Islet of Langerhans (tissue), 1 donor: ENCODE data around the gene PSMB8.

Experiments used
- FAIRE-seq: peaks from one replicate; lab custom pipeline; 2011; peaks lifted over from hg19 to GRCh38; lab: Jason Lieb, UNC

The PSMB8 gene

DNA sequence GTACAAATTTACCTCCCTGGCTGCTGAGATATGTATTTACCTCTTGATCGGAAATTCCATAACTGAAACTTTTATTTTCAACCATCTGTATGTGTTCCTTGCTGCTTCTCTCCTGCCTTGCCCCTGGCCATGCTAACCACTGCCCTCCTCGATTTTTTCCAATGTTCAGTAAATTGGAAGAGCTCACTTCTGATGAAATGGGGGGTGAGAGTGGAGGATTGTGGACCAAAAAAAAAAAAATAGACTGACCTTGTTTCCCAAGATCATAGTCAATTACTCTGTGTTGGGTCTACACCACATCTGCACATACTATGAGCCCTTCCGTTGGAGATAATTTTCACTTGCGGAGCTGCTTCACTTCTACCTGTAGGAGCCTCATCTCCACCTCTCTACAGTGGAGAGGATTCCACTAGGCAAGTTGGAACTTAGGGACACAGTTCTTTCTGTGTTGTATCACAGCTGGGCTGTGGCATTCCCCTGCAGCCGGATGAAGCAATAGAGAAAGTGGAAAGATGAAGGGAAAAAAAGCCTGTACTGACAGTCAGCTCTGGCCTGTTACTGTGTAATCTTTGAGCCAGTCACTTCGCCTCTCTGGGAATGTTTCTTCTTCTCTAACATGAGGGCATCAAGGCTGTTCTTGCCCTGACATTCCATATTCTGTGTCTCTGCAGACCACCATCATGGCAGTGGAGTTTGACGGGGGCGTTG is 11.8 kb upstream of the PSMB8 start:
- FAIRE-seq, result no peak

DNA sequence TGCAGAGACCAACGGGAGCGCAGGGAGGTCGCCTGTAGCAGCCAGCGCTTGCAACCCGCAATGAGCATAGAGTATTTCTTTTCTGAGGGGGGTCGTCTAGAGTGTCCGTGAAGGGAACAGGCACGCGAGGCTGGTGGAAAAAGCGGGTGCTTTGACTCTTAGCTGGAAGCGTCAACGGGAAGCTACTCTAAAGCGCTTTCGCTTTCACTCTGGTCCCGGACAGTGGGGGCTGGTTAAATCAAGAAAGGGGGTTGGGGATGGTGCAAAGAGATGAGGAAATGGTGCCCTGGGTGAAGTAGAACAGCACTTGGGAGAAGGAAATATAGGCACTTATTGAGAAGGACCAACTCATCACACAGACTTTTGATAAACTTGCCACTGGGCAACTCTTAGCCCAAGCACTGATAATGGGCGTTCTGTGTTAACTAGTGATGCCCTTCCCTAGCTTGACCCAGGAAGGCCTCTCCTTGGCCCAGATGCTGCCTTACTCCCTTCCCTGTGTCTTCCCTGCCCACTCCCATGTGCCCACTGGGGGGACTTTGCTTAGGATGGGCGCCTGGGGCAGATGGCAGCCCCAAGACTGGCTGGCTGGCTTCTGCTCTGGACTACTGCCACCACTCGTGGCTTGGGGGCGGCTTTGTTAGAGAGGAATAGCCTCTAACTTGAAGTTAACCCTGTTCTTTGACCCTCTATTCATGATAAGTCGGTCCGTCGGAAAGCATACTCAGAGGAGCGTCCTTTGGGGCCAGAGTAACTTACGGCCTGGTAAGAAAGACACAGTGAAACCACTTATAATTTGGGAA is 10.7 kb upstream of the PSMB8 start:
- FAIRE-seq, result no peak

DNA sequence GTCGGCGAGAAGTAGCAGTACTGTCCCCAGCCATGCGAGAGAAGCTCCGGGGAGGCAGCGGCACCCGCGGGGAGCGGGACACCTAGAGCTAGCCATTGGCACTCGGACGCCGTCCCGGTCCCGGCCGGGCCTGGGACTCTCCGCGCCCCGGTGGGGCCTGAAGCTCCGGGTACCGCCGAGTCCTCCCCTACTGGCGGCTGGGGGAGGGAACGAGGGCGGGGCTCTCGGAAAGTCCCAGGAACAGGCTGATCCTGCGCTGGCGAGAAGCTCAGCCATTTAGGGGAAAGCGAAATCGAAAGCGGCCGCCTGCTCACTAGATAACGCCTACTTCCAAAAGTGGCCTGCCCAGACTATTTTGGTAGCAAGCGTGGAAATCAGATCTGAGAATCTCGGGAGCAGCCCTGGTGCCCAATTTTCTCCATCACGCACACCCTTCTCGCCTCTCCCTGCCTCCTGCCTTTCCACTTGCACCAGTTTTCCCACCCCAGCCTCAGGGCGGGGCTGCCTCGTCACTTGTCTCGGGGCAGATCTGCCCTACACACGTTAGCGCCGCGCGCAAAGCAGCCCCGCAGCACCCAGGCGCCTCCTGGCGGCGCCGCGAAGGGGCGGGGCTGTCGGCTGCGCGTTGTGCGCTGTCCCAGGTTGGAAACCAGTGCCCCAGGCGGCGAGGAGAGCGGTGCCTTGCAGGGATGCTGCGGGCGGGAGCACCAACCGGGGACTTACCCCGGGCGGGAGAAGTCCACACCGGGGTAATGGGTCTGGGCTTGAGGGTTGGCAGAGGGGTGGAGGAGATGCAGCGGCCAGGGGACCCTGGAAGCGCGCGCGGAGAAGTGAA is 9.9 kb upstream of the PSMB8 start, which contains the start of the genes PSMB9 and TAP1:
TSS of gene PSMB9 (plus strand) at position 652 of the 835 bp plus-strand sequence. CDS start at position 690, 38 bp downstream.
TSS of gene TAP1 (minus strand) at position 164 of the 835 bp plus-strand sequence. CDS start at position 96, 68 bp downstream.
- FAIRE-seq, result no peak

DNA sequence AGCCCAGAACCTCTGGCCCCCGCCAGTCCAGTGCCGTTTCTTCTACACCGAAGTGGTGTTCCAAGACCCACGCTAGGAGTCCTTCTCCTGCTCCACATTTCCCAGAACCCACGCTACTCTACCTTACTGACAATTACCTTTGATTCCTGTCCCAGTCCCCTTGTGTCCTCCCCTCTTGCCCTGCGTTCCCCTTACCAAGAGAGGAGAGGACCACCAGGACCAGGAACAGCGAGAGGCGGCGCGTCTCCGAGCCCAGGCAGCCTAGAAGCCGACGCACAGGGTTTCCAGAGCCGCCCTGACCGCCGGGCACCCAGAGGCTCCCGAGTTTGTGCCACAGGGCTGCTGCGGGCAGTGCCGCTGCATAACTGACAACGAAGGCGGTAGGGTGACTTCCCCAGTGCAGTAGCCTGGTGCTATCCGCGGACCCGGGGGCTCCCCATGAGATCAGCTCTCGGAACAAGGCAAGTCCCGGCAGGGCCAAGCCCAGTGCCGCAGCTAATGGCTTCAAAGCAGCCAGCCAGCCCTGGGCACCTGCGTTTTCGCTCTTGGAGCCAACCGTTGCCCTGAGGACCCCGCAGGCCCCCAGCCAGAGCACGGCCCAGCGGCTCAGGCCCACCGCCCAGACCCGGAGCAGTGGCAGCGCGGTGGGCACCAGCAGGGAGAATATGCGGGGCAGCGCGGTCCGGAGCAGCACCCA is 9.1 kb upstream of the PSMB8 start:
- no peak for FAIRE-seq

DNA sequence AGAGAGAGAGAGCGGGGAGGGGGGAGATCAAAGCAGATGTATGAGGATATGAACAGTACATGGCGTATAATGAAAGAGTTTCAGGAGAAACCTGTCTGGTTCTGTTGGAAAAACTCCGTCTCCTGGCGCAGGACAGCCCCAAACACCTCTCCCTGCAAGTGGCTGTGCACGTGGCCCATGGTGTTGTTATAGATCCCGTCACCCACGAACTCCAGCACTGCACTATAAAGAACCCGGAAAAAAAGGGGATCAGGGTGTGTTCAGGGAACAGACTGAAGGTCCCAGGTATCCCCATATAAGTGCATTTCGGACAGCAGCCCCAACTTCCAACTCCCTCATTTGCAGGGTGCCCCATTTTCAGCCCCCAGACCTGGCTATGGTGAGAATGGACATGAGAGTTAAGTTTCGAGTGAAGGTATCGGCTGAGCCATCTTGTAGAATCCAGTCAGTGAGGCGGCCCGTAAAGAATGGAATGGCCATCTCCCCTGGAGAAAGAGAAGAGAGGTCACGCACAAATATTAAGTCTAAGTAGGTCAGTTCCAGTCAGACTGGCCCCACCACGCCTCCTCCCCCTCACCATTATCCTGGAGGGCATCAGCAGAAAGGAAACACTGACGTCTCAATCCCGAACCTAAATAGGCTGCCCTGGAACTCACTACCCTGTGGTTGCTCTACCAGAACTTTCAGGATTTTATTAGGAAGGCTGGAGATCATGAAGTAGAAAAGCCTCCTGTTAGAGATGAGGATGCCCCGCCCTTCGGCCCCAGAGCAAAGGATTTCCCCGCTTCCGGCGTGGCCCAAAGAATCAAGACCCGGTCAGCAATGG is 8.4 kb upstream of the PSMB8 start:
- FAIRE-seq, result no peak

DNA sequence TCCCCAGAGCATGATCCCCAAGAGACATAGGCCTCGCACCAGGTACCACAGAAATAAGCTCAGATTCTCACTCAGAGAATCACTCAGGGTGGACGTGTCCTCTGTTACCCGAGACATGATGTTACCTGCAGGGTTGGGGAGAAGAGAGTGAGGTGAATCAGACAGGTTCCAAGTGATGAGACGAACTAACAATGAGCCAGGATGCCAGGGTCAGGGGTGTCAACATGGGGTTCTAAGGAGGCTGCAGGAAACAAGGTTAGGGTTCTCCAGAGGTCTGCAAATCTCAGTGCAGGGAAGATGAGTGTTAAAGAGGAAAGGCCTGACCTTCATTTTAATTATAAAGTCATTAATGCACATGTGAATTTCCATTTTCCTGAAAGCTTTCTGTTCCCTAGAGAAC is 7.2 kb upstream of the PSMB8 start:
- FAIRE-seq, result no peak

DNA sequence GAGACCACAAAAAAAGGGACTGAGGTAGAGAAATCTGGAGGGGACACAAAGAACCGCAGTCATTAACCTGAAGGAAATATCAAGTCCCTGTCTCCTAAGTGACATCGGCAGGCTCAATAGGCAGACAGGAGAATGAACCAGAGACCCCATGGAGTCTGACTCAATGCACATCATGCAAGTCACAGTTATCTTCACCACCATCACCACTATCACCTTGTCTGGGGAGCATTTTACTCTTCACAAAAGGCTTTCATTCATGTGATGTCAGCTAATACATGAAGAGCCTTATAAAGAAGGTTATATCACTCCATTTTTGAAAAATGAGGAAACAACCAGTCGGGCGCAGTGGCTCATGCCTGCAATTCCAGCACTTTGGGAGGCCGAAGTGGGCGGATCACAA is 5.3 kb upstream of the PSMB8 start:
- no peak for FAIRE-seq

DNA sequence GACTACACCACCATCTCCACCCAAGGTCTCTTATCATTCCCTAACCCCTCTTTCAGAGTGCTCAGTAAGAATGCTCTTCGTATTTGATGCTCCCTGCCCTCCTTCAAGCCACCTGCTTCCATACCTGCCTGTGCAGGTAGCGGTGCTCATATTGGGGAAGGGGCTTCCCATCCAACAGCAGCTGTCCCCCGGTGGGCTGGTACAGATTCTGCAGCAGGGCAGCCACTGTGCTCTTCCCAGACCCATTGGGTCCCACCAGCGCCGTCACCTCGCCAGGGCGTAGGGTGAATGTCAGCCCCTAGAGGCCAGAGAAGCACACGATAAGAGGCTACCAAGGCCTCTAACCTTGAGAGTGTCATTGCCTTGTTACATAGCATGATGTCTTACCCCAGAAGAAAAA is 3.9 kb upstream of the PSMB8 start:
- no peak for FAIRE-seq

DNA sequence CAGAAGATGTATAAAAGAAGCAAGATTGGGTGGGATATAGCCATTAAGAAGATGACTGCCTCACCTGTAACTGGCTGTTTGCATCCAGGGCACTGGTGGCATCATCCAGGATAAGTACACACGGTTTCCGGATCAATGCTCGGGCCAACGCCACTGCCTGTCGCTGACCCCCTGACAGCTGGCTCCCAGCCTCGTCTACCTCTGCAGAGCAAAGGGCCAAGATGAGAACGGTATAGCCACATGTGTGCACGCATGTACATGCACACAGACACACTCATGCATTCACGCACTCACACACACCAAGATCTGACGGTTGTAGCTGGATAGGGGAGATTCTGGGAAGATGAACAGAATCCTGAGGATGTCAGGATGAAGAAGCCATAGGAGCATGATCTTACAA is 3.2 kb upstream of the PSMB8 start:
- no peak for FAIRE-seq

DNA sequence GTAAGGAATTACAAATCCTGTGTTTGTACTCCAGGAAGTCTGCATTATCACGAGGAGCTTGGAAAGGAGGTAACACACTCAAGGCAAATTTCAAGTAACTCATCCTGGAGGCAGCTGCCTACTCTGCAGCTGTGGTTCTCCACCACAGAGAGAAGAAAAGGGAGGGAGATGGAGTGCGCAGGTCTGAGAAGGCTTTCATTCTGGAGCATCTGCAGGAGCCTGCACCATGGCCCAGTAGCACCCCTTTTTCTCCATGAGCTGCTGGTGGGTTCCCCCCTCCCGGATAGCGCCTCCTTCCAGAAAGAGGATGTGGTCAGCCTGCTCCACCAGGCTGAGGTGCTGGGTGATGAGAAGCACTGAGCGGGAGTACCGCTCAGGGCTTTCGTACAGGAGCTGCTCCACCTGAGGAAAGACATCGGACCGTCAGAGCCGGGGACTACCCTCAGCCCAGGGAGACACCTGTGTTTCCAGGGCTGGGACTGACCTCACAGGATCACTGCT is 1.6 kb upstream of the PSMB8 start:
- FAIRE-seq, result no peak

DNA sequence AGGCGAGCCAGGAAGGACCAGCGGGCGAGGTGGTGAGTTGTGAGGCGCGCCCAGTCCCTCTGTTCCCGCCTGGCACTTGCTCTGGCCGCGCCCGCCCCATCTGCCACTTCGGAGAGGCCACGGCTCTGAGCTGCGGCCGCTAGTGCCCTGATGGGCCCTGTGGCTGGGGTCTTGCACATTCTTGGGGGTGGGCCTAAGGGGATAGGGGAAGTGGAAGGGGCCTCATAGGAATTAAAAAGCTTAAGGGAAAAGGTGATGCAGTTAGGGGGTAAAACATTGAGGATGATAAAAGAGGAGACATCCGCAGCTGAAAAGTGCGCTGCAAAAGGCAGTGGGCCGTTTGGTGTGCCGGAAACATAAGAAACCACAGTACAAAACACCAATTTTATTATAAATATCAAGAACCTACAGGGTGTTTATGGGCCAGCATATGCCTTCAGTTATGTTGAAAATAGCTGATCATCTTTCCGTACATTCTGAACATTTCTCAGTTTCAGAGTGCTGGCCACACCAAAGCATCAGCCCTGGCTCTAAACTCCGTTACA is 1.1 kb upstream of the PSMB8 start:
- no peak for FAIRE-seq

DNA sequence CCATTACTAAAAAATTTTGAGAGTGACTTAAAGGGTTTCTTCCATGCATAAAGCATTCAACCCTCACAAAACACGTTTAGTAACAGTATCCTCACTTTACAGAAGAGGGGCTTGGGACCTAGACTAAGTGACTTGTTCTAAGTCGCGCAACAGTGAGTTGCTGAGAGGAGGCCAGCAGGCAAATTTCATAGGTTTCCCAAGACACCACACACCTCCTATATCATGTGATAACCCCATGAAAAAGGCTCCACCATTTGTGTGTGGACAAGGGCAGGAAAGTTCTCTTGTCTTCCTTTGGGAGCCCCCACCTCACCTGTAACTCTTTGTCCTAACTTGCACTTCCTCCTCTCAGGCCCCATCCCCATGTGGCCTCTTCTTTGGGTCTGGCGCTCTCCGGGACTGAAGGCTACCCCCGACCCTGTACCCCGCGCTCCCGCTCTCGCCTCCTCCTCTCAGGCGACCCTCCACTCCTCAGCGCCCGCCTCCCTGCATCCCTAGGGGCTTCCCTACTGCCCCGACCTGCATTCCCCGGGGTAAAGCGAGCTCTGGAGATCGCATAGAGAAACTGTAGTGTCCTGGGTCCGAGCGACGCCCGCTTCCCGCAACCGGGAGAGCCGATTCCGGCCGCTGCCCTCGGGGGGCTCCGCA is 392 bp downstream of the PSMB8 start:
- FAIRE-seq, result no peak

DNA sequence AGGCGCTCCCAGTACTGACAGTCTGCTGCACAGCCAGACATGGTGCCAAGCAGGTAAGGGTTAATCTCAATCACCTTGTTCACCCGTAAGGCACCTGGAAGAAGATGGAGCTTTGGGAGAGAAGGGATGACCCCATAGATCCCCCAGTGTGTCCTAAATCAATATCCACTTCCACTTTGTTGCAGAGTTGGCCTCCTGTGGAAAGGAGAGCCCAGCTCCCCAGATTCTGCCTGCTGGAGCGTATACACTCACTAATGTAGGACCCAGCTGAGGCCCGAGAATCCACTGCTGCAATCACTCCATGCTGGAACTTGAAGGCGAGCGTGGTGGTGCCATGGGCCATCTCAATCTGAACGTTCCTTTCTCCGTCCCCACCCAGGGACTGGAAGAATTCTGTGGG is 1.2 kb downstream of the PSMB8 start:
- FAIRE-seq, result no peak

DNA sequence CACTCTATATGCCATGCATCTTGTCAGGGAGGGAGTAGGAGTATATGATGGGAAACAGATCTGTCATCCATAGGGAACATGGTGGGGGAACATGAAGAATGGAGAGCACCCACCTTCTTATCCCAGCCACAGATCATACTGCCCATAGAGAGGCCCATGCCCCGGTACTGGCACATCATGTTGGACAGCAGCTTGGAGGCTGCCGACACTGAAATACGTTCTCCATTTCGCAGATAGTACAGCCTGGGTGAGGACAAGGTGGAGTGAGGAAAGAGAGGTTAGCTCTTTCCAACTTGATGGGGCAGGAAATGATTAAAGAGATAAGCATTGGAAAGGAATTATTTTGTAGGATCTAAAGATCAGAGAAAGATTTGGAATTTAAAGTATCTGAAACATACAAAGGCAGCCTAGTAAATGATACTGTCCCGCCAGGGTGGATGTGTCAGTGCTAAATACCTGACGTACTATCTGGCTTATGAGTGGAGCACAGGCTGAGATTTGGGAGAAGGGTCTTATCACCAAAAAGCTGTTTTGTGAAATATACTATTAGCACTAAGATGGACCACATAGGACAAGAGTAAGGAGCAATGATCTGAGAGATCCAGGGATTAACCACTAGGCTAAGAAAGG is 1.7 kb downstream of the PSMB8 start:
- FAIRE-seq, result no peak

DNA sequence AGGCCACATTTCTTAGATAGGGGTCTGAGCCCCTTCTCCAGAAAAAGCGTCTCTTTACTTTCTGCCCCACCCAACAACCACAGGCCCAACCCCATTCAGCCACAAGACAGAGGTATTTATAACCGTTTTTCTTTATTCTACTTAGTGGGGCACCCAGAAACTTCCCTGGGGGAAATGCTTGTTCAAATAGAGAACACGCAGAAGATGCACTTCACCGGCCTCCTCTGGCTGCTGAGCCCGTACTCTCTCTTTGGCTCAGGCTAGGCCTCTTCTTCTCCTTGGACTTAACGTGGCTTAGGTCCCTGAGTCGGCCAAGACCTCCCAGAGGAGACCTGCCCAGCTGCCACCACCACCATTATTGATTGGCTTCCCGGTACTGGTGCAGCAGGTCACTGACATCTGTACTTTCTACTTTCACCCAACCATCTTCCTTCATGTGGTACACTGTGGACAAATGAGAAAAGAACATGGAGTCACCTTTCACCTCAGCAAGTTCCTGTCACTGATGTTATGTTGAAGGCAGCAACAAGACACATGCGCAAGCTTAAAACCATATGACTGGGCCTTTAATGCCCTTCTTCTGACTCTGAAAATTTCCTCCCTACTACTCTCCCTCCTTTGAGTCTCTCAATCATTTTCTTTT is 3.1 kb downstream of the PSMB8 start:
- FAIRE-seq, result no peak

DNA sequence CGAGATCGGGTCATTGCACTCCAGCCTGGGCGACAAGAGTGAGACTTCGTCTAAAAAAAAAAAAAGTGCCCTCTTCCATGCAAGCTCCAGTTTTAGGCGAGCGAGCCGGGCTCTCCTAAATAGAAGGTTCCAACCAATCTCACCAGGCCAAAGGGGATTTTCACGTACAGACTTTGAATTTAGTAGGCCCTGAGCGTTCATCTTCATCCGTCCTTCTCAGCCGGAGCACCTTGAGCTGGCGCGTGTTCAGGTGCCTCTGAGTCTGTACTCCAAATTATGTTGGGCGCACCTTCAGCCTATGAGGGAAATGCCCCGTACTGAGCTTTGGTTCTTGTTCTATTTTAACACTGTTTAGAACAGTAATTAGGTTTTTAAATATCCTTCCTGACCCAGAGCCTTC is 4.5 kb downstream of the PSMB8 start:
- FAIRE-seq, result no peak

DNA sequence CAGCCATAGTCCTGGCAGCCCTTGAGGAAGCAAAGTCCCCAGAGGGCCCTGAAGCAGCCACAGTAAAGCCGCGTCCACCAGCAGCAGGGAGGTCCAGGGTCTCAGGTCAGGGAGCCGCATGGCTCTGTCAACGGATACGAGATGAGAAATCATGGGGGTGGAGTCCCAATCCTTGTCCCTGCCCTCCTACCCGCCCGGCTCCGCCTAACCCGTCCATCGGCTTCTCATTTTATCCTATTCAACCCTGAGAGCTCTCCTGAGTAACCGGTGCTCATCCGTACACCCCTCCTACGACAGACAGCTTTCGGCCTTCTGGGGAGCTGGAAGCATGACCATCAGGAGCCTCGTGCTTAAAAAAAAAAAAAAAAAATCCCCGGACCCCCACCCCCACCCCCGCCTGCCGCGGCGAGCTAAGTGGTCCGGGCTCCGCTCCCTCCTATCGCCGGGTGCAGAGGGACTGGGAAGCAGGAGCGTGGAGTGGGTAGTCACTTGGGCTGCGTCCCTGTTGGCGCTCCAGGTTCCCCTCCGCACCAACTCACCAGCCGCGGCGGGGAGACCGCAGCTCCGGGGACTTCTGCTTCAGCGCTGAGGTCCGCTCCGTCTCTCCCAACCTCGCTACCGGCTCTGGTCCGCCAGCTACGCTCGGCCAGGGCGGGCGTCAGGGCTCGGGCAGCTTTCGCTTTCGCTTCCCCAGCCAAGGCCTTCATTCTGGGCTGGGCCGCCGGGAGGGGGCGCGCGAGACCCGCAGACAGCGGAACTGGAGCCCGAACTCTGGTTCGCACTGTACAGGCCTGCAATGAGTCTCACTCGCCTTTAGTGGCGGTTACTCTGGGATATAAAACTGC is 5.5 kb downstream of the PSMB8 start, which contains the start of gene TAP2:
TSS of gene TAP2 (minus strand) at position 626 of the 845 bp plus-strand sequence. CDS start at position 120, 506 bp downstream.
- no peak for FAIRE-seq

DNA sequence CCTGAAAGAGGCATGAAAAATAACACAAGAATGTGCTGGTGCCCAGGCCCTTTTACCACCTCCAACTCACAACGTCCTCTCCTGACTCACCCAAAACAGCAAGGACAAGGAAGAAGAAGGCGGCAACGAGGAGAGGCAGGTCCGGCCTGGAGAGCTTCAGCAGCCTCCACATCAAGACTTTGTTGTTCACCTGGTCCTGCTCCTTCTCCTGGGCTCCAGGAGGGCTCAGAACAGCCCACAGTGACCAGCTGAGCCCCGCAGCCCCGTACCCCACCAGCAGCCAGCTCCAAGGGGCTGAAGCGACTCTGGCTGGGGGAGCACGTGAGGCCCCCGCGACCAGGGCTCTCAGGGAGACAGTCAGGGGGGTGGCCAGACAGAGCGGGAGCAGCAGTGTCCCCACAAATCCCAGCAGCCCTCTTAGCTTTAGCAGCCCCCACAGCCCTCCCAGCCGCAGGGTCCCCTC is 6.2 kb downstream of the PSMB8 start:
- no peak for FAIRE-seq
